HepG2 (cell line): ENCODE measurements around the gene MAS1L. TPM values are rescaled to one million over a fixed set of nuclear protein-coding genes. Genes with fewer than 3 reads are reported as not detected.

Experiments
- ATAC-seq: fragments of 200-7000 bp; cut with Tn5 transposase; 3 replicates; pipeline ENCODE4 v1.9.1; 2020; ENCODE audit warnings: mild to moderate bottlenecking, moderate library complexity
- BruUV-seq: library from RNA; stranded (reverse); fragments of 400-500 nt; replicated peaks from 2 replicates; lab custom pipeline; 2021; lab: Mats Ljungman, UMichigan
- CTCF ChIA-PET: fragments of 300-600 bp; formaldehyde crosslinking; extraction: SDS; loops from one replicate; lab custom pipeline; 2021; ENCODE audit warnings: low total read pairs, inconsistent platforms, low intra/inter-chr PET ratio; lab: Yijun Ruan, JAX
- POLR2A ChIA-PET: fragments of 350-600 bp; sonication (Branson Sonifier 250); formaldehyde crosslinking; loops from one replicate; lab custom pipeline; 2020; ENCODE audit warnings: antibody characterized with exemption, inconsistent platforms; lab: Yijun Ruan, JAX
- DNase-seq: peaks from one replicate; pipeline ENCODE4 v3.0.0-alpha.2; 2015; ENCODE audit warnings: low spot score
- FAIRE-seq: peaks from 3 replicates; lab custom pipeline; 2011; peaks lifted over from hg19 to GRCh38; lab: Jason Lieb, UNC
- H2AFZ ChIP-seq: one replicate; pipeline ENCODE4 v1.6.1; 2011; ENCODE audit warnings: low read length, inconsistent platforms
- H3K27ac ChIP-seq: fragments of 300-600 bp; 3 replicates; pipeline ENCODE4 v1.8.0; 2011; ENCODE audit warnings: mixed run types, mild to moderate bottlenecking, mixed read lengths, low read length, inconsistent platforms; ENCODE audit not compliant: insufficient read depth; ENCODE audit errors: extremely low read length
- H3K27me3 ChIP-seq, 2 experiments: fragments of 200-600 bp in 1 of 2; 2 replicates in 1 of 2; 3 replicates in 1 of 2; pipeline versions ENCODE4 v1.6.0 to v1.8.0; 2011; ENCODE audit warnings: low read length in 2 of 2, mild to moderate bottlenecking in 2 of 2, moderate library complexity in 2 of 2, inconsistent platforms in 1 of 2; ENCODE audit not compliant: insufficient read depth in 2 of 2, control insufficient read depth in 1 of 2
- H3K36me3 ChIP-seq, 2 experiments: fragments of 200-600 bp in 1 of 2; replicated peaks in 1 of 2; 2 replicates in 1 of 2; 3 replicates in 1 of 2; pipeline versions ENCODE4 v1.5.1 to v1.8.0; 2011; ENCODE audit warnings: low read length in 2 of 2, inconsistent platforms in 1 of 2; ENCODE audit not compliant: insufficient read depth in 2 of 2, control insufficient read depth in 1 of 2
- H3K4me1 ChIP-seq: 2 replicates; pipeline ENCODE4 v1.5.1; 2012; ENCODE audit warnings: low read length, inconsistent platforms; ENCODE audit not compliant: insufficient read depth
- H3K4me2 ChIP-seq: 2 replicates; pipeline ENCODE4 v1.6.0; 2011; ENCODE audit warnings: low read depth, low read length, inconsistent platforms
- H3K4me3 ChIP-seq, 3 experiments: fragments of 200-600 bp in 1 of 3; sonication (generic), shearing (Covaris generic) in 1 of 3; replicated peaks in 1 of 3; 2 replicates each; pipeline ENCODE4 v1.5.1; 2011 to 2016; ENCODE audit warnings: low read length in 3 of 3, inconsistent platforms in 2 of 3, low read depth in 2 of 3, mild to moderate bottlenecking in 2 of 3, control low read depth in 1 of 3, mixed read lengths in 1 of 3; ENCODE audit not compliant: insufficient read depth in 1 of 3
- H3K79me2 ChIP-seq: one replicate; pipeline ENCODE4 v1.6.1; 2011; ENCODE audit warnings: low read length, inconsistent platforms; ENCODE audit not compliant: insufficient read depth
- H3K9ac ChIP-seq: 2 replicates; pipeline ENCODE4 v1.6.0; 2011; ENCODE audit warnings: mild to moderate bottlenecking, low read depth, low read length, inconsistent platforms; ENCODE audit not compliant: insufficient read depth
- H3K9me3 ChIP-seq: 2 replicates; pipeline ENCODE4 v1.5.1; 2012; ENCODE audit warnings: mild to moderate bottlenecking, low read length
- H4K20me1 ChIP-seq: 2 replicates; pipeline ENCODE4 v1.6.0; 2011; ENCODE audit warnings: inconsistent platforms, mild to moderate bottlenecking, low read length, moderate library complexity; ENCODE audit not compliant: insufficient read depth
- ATRX ChIP-seq: sonication (generic); formaldehyde crosslinking; IDR thresholded peaks from 2 replicates; pipeline ENCODE4 v1.4.0; 2020; ENCODE audit warnings: missing genetic modification reagents, borderline replicate concordance
- KDM2A ChIP-seq: sonication (generic); formaldehyde crosslinking; IDR thresholded peaks from 2 replicates; pipeline ENCODE4 v1.4.0; 2020; ENCODE audit warnings: low read depth, missing genetic modification reagents, borderline replicate concordance
- NFE2L2 ChIP-seq: fragments of 150-350 bp; IDR thresholded peaks from 2 replicates; pipeline ENCODE4 v1.6.1; 2014; ENCODE audit warnings: low read length
- ZNF788 ChIP-seq: sonication (generic); formaldehyde crosslinking; IDR thresholded peaks from 2 replicates; pipeline ENCODE4 v1.5.0; 2020; ENCODE audit warnings: mild to moderate bottlenecking, missing genetic modification reagents, borderline replicate concordance
- ZNF839 ChIP-seq: sonication (generic); formaldehyde crosslinking; IDR thresholded peaks from 2 replicates; pipeline ENCODE4 v1.4.0; 2020; ENCODE audit warnings: missing genetic modification reagents, mild to moderate bottlenecking, borderline replicate concordance
- WGBS: methylation state at CpG from one replicate; pipeline ENCODE4 v1.1.6; 2017; ENCODE audit warnings: low lambda C conversion rate; 5-methylcytosine and 5-hydroxymethylcytosine counted together
- in situ Hi-C: cut with HindIII; loops from 2 replicates; pipeline ENCODE4 v1.10.0; 2017; ENCODE audit warnings: low pct_unique_long_range_greater_than_20kb; ENCODE audit not compliant: extremely low pct_ligation_motif_present
- intact Hi-C: fragments of 100-400 bp; cut with micrococcal nuclease; formaldehyde crosslinking; loops from one replicate; pipeline ENCODE4 v1.10.0; 2022; ENCODE audit not compliant: unreplicated experiment
- polyA plus RNA-seq, 8 experiments: library from polyadenylated mRNA; depleted of rRNA in 3 of 8; stranded (reverse) in 7 of 8; unstranded in 1 of 8; fragments of >200 nt; fragmentation: Illumina TruSeq in 4 of 8; extraction: Trizol in 4 of 8; gene quantifications; 2 replicates each; pipeline versions ENCODE4 v1.2.1 to v1.2.3, GENCODE V29; 2011 to 2016; ENCODE audit warnings: low read depth in 4 of 8, missing spikeins in 1 of 8, mixed read lengths in 1 of 8; ENCODE audit not compliant: insufficient read depth in 1 of 8
- total RNA-seq, 5 experiments: library from RNA; depleted of rRNA; stranded (reverse); fragments of >200 nt; fragmentation: Illumina TruSeq; extraction: Trizol; gene quantifications; 2 replicates each; pipeline ENCODE4 v1.2.3, GENCODE V29; 2016; ENCODE audit warnings: low read depth in 1 of 5
- TF ChIP-seq, protein P1 (sequence below): IDR thresholded peaks from 2 replicates; pipeline ENCODE4 v1.6.1; 2016; ENCODE audit warnings: missing compliant biosample characterization, missing genetic modification reagents, borderline replicate concordance
- TF ChIP-seq, protein P2 (sequence below): sonication (generic); formaldehyde crosslinking; IDR thresholded peaks from 2 replicates; pipeline ENCODE4 v1.8.1; 2022; ENCODE audit warnings: low read depth, mild to moderate bottlenecking, missing genetic modification reagents

Gene MAS1L
- total and polyA plus RNA-seq, 2 of the 13 experiments (the other 11 are each of a cell fraction or from before 2014, with no cell fraction given) = not detected

DNA sequence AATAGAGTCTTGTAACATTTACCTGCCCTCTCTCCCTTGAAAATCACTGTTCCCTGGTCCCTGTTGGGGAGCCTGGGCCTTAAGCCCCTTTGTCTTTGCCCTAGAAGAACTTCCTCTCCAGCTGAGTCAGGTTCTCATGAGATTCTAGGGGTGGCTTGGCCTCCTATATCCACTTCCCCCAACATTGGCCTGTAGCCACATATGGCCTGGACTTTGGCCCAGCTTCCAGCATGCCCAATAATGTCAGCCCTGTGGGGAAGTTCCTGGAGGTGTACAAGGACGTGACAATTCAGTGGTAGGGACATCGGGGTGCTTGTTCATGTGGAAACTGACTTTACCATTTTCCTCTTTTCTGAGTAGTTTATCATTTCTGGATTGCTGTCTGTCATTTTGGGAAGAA is 17.2 kb upstream of the MAS1L start:
- H3K4me2 ChIP-seq = no peak overlapping the region
- BruUV-seq = no TSS peak
- in situ Hi-C loops = no loop called here
- H3K9me3 ChIP-seq = no peaks in the 10 kb centered on the region
- POLR2A ChIA-PET = no interaction called here
- no peak overlapping the region for H3K27ac ChIP-seq
- 43% methylated on average over 2 of the region's 2 CpGs for WGBS
- ATAC-seq (no peak; the same call in 2 of the 3 replicates), DNase-seq (no peak), FAIRE-seq (no peak)
- peaks cover 0 to 13% of the 10 kb centered on the region in 2 experiments; a peak in 2 of 5 replicates for H3K27me3 ChIP-seq
- intact Hi-C loops = no loop called here
- no peaks in the 10 kb centered on the region for H3K36me3 ChIP-seq
- no peak overlapping the region for H2AFZ ChIP-seq
- 0 out of 2 replicates have a peak, but pooled peaks cover 4% of the 10 kb centered on the region for H3K4me1 ChIP-seq
- no peaks in the 10 kb centered on the region for H4K20me1 ChIP-seq
- H3K4me3 ChIP-seq = no peak overlapping the region
- no peaks in the 10 kb centered on the region for H3K79me2 ChIP-seq
- H3K9ac ChIP-seq = no peak overlapping the region
- TF ChIP-seq, protein P1, sequence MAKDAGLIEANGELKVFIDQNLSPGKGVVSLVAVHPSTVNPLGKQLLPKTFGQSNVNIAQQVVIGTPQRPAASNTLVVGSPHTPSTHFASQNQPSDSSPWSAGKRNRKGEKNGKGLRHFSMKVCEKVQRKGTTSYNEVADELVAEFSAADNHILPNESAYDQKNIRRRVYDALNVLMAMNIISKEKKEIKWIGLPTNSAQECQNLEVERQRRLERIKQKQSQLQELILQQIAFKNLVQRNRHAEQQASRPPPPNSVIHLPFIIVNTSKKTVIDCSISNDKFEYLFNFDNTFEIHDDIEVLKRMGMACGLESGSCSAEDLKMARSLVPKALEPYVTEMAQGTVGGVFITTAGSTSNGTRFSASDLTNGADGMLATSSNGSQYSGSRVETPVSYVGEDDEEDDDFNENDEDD = no peak
- TF ChIP-seq ATRX (CRISPR knock-in tag) (no peak), ZNF788 (CRISPR knock-in tag) (no peak), NFE2L2 (no peak), ZNF839 (CRISPR knock-in tag) (no peak), KDM2A (CRISPR knock-in tag) (no peak)
- TF ChIP-seq, protein P2, sequence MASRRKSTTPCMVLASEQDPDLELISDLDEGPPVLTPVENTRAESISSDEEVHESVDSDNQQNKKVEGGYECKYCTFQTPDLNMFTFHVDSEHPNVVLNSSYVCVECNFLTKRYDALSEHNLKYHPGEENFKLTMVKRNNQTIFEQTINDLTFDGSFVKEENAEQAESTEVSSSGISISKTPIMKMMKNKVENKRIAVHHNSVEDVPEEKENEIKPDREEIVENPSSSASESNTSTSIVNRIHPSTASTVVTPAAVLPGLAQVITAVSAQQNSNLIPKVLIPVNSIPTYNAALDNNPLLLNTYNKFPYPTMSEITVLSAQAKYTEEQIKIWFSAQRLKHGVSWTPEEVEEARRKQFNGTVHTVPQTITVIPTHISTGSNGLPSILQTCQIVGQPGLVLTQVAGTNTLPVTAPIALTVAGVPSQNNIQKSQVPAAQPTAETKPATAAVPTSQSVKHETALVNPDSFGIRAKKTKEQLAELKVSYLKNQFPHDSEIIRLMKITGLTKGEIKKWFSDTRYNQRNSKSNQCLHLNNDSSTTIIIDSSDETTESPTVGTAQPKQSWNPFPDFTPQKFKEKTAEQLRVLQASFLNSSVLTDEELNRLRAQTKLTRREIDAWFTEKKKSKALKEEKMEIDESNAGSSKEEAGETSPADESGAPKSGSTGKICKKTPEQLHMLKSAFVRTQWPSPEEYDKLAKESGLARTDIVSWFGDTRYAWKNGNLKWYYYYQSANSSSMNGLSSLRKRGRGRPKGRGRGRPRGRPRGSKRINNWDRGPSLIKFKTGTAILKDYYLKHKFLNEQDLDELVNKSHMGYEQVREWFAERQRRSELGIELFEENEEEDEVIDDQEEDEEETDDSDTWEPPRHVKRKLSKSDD (CRISPR knock-in tag) = no peak
- CTCF ChIA-PET = no interaction called here
